OCI-LY7 (cell line): ENCODE data around the gene GNB1L. TPM values are rescaled to one million over a fixed set of nuclear protein-coding genes. Genes with fewer than 3 reads are reported as not detected.

Experiments used
- BruUV-seq: library from RNA; stranded (reverse); fragments of 400-500 nt; replicated peaks from 2 replicates; lab custom pipeline; 2021; lab: Mats Ljungman, UMichigan
- CTCF ChIA-PET: fragments of 300-600 bp; sonication (Branson Sonifier 250); formaldehyde crosslinking; loops from one replicate; lab custom pipeline; 2022; ENCODE audit warnings: antibody characterized with exemption; ENCODE audit not compliant: unreplicated experiment; lab: Charles Lee
- POLR2A ChIA-PET: fragments of 300-600 bp; sonication (Branson Sonifier 250); formaldehyde crosslinking; loops from one replicate; lab custom pipeline; 2022; ENCODE audit warnings: antibody characterized with exemption; lab: Charles Lee
- DNase-seq: peaks from one replicate; pipeline ENCODE4 v3.0.0-alpha.2; 2015; ENCODE audit warnings: low spot score
- H2AFZ ChIP-seq: fragments of 200-600 bp; sonication (generic), shearing (Covaris generic); 2 replicates; pipeline ENCODE4 v1.6.1; 2014; ENCODE audit warnings: mild to moderate bottlenecking, antibody characterized with exemption, low read length, moderate library complexity
- H3K27ac ChIP-seq: fragments of 200-600 bp; sonication (generic); 2 replicates; pipeline ENCODE4 v1.5.1; 2014; ENCODE audit warnings: mixed run types, low read depth, mild to moderate bottlenecking, moderate library complexity, low read length, inconsistent platforms; ENCODE audit not compliant: poor library complexity, severe bottlenecking
- H3K36me3 ChIP-seq: fragments of 200-600 bp; sonication (generic); 2 replicates; pipeline ENCODE4 v1.6.1; 2014; ENCODE audit warnings: mild to moderate bottlenecking, antibody characterized with exemption, low read length, moderate library complexity, mixed read lengths; ENCODE audit not compliant: insufficient read depth
- H3K4me1 ChIP-seq: fragments of 200-600 bp; sonication (generic); 2 replicates; pipeline ENCODE4 v1.5.1; 2014; ENCODE audit warnings: mild to moderate bottlenecking, low read length; ENCODE audit not compliant: insufficient read depth, poor library complexity, severe bottlenecking
- H3K4me2 ChIP-seq: fragments of 200-600 bp; sonication (generic); 2 replicates; pipeline ENCODE4 v1.6.1; 2014; ENCODE audit warnings: mild to moderate bottlenecking, low read length
- H3K4me3 ChIP-seq: fragments of 200-600 bp; sonication (generic); 2 replicates; pipeline ENCODE4 v1.5.1; 2014; ENCODE audit warnings: mild to moderate bottlenecking, low read depth, low read length; ENCODE audit not compliant: poor library complexity, severe bottlenecking
- H3K79me2 ChIP-seq: fragments of 200-600 bp; sonication (generic); 2 replicates; pipeline ENCODE4 v1.6.1; 2016; ENCODE audit warnings: low read depth, mild to moderate bottlenecking, low read length, moderate library complexity, mixed read lengths; ENCODE audit not compliant: insufficient read depth
- H3K9me2 ChIP-seq: fragments of 200-600 bp; sonication (generic); 2 replicates; pipeline ENCODE4 v1.6.1; 2016; ENCODE audit warnings: mild to moderate bottlenecking, low read length, mixed read lengths; ENCODE audit not compliant: insufficient read depth
- H3K9me3 ChIP-seq: fragments of 200-600 bp; sonication (generic); 2 replicates; pipeline ENCODE4 v1.6.1; 2014; ENCODE audit warnings: mild to moderate bottlenecking, mixed run types, low read length, mixed read lengths
- H4K20me1 ChIP-seq: fragments of 200-600 bp; sonication (generic); 2 replicates; pipeline ENCODE4 v1.6.1; 2014; ENCODE audit warnings: mild to moderate bottlenecking, antibody characterized with exemption, low read length, moderate library complexity, mixed read lengths; ENCODE audit not compliant: insufficient read depth
- CTCF ChIP-seq: fragments of 200-600 bp; sonication (generic); conservative IDR thresholded peaks from 2 replicates; pipeline ENCODE4 v1.5.1; 2014; ENCODE audit warnings: mild to moderate bottlenecking, antibody characterized with exemption, low read length, moderate library complexity, mixed read lengths
- EZH2phosphoT487 ChIP-seq: fragments of 200-600 bp; sonication (generic); IDR thresholded peaks from 2 replicates; pipeline ENCODE4 v1.6.1; 2018; ENCODE audit warnings: low read depth, borderline replicate concordance, mild to moderate bottlenecking, mixed run types, antibody characterized with exemption, low read length, moderate library complexity, mixed read lengths
- intact Hi-C: fragments of 100-400 bp; cut with micrococcal nuclease; formaldehyde crosslinking; loops from one replicate; pipeline ENCODE4 v1.10.0; 2022; ENCODE audit not compliant: unreplicated experiment
- total RNA-seq, 2 experiments: library from RNA; depleted of rRNA in 1 of 2; stranded (reverse); fragments of >200 nt in 1 of 2; shearing (Covaris generic) in 1 of 2; gene quantifications; 2 replicates each; pipeline ENCODE4 v1.2.3, GENCODE V29; 2014 to 2022

The GNB1L gene
- total RNA-seq, 2 experiments from 2014 or later = 13.1 to 26.7 TPM

- Histone ChIP-seq H3K36me3 (peaks cover 15% of the 10 kb centered on the region), H4K20me1 (no peaks in the 10 kb centered on the region), H3K9me3 (peaks cover 9% of the 10 kb centered on the region; the same call in 1 of the 2 replicates), H3K79me2 (no peaks in the 10 kb centered on the region), H3K4me1 (no peaks in the 10 kb centered on the region), H2AFZ (no peak overlapping the region), H3K4me2 (no peak overlapping the region), H3K4me3 (no peak overlapping the region), H3K9me2 (no peaks in the 10 kb centered on the region), H3K27ac (no peak overlapping the region)
- DNase-seq = no peak
- ChIA-PET POLR2A (interaction anchor here (0.5 to 0.6 kb wide), 2 partner anchors 8 to 172 kb away, joined by 5 read pairs; no protein-coding TSS in a partner anchor), CTCF (no interaction called here)
- no TSS peak for BruUV-seq
- intact Hi-C loops = no loop called here
- TF ChIP-seq CTCF = no peak
- TF ChIP-seq EZH2phosphoT487 = no peak
These were observed 68.4 kb downstream of the GNB1L start for GRCh38 chr22:19786264-19786585.

- BruUV-seq = no TSS peak
- TF ChIP-seq EZH2phosphoT487 (no peak), CTCF (no peak)
- DNase-seq = no peak
- Histone ChIP-seq H3K79me2 (no peaks in the 10 kb centered on the region), H3K4me2 (no peak overlapping the region), H3K4me1 (peaks cover 3% of the 10 kb centered on the region), H3K4me3 (no peak overlapping the region), H3K9me2 (no peaks in the 10 kb centered on the region), H3K27ac (no peak overlapping the region), H2AFZ (no peak overlapping the region), H3K36me3 (peaks cover 9% of the 10 kb centered on the region), H4K20me1 (no peaks in the 10 kb centered on the region), H3K9me3 (peaks cover 9% of the 10 kb centered on the region; the same call in 1 of the 2 replicates)
- intact Hi-C loops = no loop called here
- ChIA-PET POLR2A (no interaction called here), CTCF (no interaction called here)
These were observed 69.0 kb downstream of the GNB1L start for GRCh38 chr22:19785461-19786263.
